ENCODE data around the gene RPTOR.
A peak's percentile ranks its signal among the peaks of the same experiment; 100 is the strongest.

The RPTOR gene

GRCh38 chr17:80790021-80790765 is 245.6 kb downstream of the RPTOR start:
- no peak for DNase-seq (ENCODE audit: low spot score)
- TF ChIP-seq CTCF (conservative IDR thresholded peaks at IDR 0.05; ENCODE audit: low read depth) = no peak
- ChIA-PET CTCF (no interaction called here), POLR2A (ENCODE audit: low non-redundant PET) (no interaction called here)
- H3K27ac ChIP-seq = peak overlapping the region; percentile 86

- H3K27ac ChIP-seq = peak overlapping the region; percentile 87
- CTCF ChIA-PET = interaction anchor here (0.9 kb wide), 1 partner anchor 10 kb away, joined by 3 read pairs; no protein-coding TSS in a partner anchor
- TF ChIP-seq CTCF (conservative IDR thresholded peaks at IDR 0.05; ENCODE audit: low read depth) = no peak
- POLR2A ChIA-PET (ENCODE audit: low non-redundant PET) = no interaction called here
- no peak for DNase-seq (ENCODE audit: low spot score)
Observed at GRCh38 chr17:80790981-80791742, 246.5 kb downstream of the RPTOR start.

- peak overlapping the region; percentile 87 for H3K27ac ChIP-seq
- ChIA-PET POLR2A (ENCODE audit: low non-redundant PET) (no interaction called here), CTCF (interaction anchor here (0.7 to 0.9 kb wide), 2 partner anchors 9 to 26 kb away, joined by 3 to 6 read pairs; no protein-coding TSS in a partner anchor)
- DNase-seq (ENCODE audit: low spot score) = peak; percentile 83
- TF ChIP-seq CTCF (conservative IDR thresholded peaks at IDR 0.05; ENCODE audit: low read depth) = no peak
Observed at GRCh38 chr17:80791758-80792284, 247.2 kb downstream of the RPTOR start.

- peak overlapping the region; percentile 87 for H3K27ac ChIP-seq
- ChIA-PET CTCF (interaction anchor here (0.7 kb wide), 1 partner anchor 25 kb away, joined by 6 read pairs; no protein-coding TSS in a partner anchor), POLR2A (ENCODE audit: low non-redundant PET) (no interaction called here)
- DNase-seq (ENCODE audit: low spot score) = no peak
- TF ChIP-seq CTCF (conservative IDR thresholded peaks at IDR 0.05; ENCODE audit: low read depth) = no peak
Observed at GRCh38 chr17:80792373-80792781, 247.7 kb downstream of the RPTOR start.

- POLR2A ChIA-PET (ENCODE audit: low non-redundant PET) = no interaction called here
- TF ChIP-seq CTCF (conservative IDR thresholded peaks at IDR 0.05; ENCODE audit: low read depth) = no peak
- CTCF ChIA-PET = interaction anchor here (0.6 to 0.7 kb wide), 2 partner anchors 73 to 277 kb away, joined by 3 read pairs; no protein-coding TSS in a partner anchor
Observed at GRCh38 chr17:80793421-80793820, 248.8 kb downstream of the RPTOR start.

GRCh38 chr17:80793851-80794267 is 249.2 kb downstream of the RPTOR start:
- DNase-seq (ENCODE audit: low spot score) = no peak
- no peak for TF ChIP-seq CTCF (conservative IDR thresholded peaks at IDR 0.05; ENCODE audit: low read depth)
- POLR2A ChIA-PET (ENCODE audit: low non-redundant PET) = no interaction called here
- CTCF ChIA-PET = interaction anchor here (0.7 kb wide), 1 partner anchor 73 kb away, joined by 3 read pairs; no protein-coding TSS in a partner anchor
- peak overlapping the region; percentile 87 for H3K27ac ChIP-seq

More at GRCh38 chr17:80793421-80793820, 248.8 kb downstream of the RPTOR start:
- no peak for DNase-seq (ENCODE audit: low spot score)
- H3K27ac ChIP-seq = peak overlapping the region; percentile 87

All from RWPE1 (cell line).